Stimulated activated CD8-positive, alpha-beta memory T cell treated with anti-CD3 and anti-CD28 coated beads, Interleukin-4, amount 100 ng/mL, for 48 hours (primary cell): ENCODE measurements around the gene PRF1.
"Not testable (repeated sequence)": the region's sequence is repeated elsewhere in the genome, so short reads cannot be mapped to it uniquely, and the experiment has no call there.

Experiments used
- DNase-seq: peaks from one replicate; pipeline ENCODE4 v3.0.0-alpha.2; 2020

The PRF1 gene

GRCh38 chr10:70593513-70593890, 9.0 kb downstream of the PRF1 start:
- peak; percentile 23 for DNase-seq

- peak; percentile 23 for DNase-seq
Observed at GRCh38 chr10:70592746-70593512, 9.6 kb downstream of the PRF1 start.

DNA sequence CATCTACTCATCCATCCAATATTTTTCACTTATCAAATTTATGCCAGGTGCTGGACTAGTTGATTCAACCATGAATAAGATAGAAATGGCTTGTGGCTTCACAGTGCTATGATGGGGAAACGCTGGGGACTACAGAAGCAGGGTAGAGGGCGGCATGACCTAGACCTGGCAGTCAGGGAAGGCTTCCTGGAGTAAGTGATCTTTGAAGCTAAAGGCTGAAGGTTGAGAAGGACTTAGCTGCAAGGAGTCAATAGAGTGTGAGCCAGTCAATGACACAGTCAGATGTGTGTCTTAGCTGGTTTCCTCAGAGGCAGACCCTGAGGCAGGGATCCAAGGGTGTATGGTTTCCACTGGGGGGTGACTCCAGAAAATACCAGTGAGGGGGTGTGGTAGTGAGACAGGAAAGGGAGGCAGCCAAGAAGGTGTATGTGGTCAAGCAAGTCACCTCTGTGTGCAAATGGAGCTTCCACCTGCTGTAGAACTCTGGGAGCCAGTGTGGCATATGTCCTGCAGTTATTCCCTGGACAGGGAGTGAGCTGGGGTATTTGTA, 10.3 kb downstream of the PRF1 start:
- DNase-seq: peak; percentile 18

- peak; percentile 20 for DNase-seq
Observed at GRCh38 chr10:70590655-70591416, 11.7 kb downstream of the PRF1 start.

DNA sequence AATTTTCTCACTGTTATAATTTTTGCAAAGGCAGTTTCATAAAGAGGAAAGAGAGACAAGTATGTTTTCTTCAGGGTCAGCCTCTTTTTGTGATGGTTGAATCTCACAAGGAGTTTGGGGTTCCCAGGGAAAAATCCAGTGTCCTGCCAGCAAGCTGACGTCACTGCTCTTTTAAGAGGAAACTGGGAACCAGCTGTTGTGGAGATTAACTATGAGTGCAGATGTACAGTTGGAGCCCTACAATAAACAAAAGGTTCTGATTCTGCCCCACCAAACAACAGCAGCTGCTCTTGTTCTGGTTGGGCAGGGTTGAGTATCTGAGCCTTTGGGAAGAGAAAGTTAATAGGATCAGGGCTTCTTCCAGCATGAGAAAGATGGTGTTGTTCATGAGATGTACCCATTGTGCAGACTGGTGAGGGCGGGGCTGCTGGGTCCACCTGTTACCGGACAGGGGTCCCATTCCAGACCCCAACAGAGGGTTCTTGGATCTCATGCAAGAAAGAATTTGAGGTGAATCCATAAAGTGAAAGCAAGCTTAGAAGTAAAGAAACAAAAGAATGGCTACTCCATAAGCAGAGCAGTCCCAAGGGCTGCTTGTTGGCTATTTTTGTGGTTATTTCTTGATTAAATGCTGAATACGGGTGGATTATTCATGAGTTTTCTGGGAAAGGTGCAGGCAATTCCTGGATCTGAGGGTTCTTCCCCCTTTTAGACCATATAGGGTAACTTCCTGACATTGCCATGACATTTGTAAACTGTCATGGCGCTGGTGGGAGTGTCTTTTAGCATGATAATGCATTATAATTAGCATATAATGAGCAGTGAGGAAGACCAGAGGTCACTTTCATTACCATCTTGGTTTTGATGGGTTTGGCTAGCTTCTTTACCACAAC, 12.5 kb downstream of the PRF1 start:
- DNase-seq: peak; percentile 9

DNA sequence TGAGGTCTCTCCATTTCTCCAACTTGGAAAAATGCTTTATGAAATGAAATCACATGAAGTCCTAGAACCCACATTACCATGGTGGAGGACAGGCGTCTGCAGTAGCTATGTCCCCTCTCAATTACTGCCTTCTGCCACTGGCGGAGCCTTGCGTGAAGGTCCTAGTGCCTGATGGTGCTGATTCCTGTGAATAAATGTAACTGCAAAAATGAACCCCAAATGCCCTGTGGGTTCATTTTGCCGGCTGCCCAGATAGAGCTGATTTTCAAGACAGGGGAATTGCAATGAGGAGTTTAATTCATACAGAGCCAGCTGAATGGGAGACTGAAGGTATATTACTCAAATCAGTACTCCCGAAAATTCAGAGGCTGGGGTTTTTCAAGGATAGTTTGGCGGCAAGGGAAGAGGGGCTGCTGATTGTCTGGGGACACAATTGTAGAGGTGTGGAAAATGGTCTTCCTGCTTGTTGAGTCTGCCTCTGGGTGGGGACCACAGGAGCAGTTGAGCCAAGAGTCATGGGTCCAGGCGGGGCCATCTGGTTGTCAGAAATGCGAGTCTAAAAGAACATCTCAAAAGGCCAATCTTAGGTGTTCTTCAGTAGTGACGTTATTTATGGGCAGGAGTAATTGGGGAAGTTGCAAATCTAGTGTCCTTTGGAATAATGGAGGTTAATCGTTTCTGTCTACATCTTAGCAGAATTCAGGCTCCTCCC, 13.5 kb downstream of the PRF1 start:
- peak; percentile 19 for DNase-seq

GRCh38 chr10:70588255-70588654, 14.3 kb downstream of the PRF1 start:
- DNase-seq: no peak

DNA sequence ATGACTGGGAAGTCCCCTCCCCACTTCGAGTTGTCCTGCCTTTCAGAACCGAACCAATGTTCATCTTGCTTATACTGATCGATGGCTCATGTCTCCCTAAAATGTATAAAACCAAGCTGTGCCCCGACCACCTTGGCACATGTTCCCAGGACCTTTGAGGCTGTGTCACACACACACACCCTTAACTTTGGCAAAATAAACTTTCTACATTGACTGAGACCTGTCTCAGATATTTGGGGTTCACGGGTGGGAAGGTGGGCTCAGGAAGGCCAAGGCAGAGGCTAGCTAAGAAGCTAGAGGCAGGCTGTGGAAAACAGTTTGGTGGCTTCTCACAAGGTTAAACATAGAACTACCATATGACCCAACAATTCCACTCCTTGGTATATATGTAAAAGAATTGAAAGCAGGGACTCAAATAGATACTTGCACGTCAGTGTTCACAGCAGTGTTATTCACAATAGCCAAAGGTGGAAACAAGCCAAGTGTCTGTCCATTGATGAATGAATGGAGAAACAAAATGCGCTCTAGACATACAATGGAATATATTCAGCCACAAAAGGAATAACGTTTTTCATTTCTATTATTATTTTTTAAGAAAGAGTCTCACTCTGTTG, 15.4 kb downstream of the PRF1 start:
- DNase-seq: no peak

GRCh38 chr10:70586348-70586930, 16.1 kb downstream of the PRF1 start:
- no peak for DNase-seq

GRCh38 chr10:70585578-70586169, 16.9 kb downstream of the PRF1 start:
- DNase-seq: no peak

GRCh38 chr10:70584909-70585544, 17.5 kb downstream of the PRF1 start:
- no peak for DNase-seq

DNA sequence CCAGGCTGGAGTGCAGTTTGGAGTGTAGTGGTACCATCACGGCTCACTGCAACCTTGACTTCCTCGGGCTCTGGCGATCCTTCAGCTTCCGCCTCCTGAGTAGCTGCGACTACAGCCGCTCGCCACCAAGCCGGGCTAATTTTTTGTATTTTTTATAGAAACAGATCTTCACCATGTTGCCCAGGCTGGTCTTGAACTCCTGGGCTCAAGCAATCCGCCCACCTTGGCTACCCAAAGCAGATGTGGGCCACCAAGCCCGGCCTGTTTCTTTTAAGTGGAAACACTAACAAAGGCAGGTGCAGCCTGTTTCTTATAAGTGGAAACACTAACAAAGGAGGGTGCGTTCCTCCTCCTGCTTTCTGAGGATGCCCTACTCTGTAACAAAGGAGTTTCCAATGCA, 18.2 kb downstream of the PRF1 start:
- no peak for DNase-seq

DNA sequence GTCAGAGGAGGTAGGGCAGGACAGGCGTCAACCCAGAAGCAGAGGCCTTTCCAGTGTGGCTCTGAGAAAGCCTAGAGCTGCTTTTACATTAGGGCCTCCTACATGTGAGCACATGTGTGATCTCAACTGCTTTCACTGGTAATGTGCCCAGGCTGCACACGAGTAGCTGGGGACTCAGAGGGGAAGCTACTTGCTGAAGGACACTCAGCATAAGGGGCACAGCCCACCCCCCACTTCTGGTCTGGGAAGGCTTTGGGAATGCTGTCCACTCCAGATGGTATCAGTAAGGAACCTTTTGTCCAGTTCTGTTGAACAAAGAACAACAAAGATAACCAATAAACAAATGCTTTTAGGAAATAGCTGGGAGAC, 18.9 kb downstream of the PRF1 start:
- DNase-seq: no peak

DNA sequence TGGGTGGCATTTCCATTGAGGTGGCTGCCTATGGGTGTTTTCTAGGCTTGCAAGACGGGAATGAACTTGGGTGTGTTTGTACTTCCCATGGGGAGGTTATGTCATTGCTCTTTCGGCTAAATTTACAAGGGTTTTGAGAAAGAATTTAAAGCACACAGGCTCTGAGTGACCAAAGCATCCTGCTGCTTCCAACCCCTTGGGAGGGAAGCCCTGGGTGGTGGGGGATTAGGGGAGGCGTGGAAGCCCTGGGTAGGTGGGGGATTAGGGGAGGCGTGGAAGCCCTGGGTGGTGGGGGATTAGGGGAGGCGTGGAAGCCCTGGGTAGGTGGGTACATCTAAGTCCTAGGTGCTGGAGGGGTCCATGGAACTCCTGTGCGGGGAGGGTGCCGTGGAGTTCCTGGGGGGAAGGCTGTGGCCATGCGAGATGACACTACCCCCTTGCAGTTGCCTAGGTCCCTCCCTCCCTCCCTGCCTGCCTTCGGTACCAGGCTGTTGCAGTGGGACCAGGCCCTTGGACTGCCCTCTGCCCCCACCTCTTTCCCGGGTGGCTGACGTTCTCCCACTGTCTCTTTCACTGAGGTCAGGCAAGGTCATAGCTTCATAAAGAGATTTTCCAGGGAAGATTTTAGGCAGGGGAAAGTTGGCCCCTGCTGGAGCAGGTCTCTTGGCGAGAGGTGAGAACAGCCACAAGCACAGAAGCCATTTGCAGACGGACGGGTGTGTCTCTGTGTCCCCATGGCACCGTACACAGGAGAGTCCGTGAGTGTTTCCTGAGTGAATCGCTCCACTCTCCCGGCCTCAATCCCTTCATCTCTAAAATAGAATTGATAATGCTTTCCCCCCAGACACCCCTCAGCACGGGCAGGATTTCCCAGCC, 19.5 kb downstream of the PRF1 start:
- no peak for DNase-seq

GRCh38 chr10:70581176-70581575, 21.4 kb downstream of the PRF1 start:
- DNase-seq: not testable (repeated sequence)

DNA sequence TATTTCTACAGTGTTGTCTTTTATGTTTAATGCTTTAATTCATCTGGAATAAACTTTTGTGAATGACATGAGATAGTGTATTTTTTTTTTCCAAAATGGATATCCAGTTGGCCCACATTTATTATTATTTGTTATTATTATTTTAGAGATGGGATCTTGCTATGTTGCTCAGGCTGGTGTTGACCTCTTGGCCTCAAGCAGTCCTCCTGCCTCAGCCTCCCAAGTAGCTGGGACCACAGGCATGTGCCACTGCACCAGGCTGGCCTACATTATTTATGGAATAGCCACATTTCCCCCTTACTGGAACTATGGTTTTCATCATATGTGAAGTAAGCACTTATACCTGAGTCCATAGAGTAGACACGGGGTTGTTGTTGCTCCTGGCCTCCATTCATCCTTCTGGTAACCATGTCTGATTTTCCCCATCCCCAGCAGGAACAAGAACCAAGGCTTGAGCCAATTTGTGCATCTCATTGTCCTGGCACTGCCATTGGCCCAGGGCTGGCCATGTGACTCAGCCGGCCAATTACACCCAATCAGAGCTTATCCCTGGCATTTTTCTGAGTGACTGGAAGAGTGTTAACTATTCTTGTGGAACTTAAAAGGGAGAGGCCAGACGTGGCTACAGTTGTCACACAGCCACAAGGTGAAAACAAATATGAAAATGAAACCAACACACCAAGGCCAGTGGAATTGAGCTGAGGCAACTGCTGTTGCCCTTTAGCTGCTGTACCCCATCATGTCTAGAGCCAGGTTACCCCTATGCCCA, 23.1 kb downstream of the PRF1 start:
- no peak for DNase-seq

DNA sequence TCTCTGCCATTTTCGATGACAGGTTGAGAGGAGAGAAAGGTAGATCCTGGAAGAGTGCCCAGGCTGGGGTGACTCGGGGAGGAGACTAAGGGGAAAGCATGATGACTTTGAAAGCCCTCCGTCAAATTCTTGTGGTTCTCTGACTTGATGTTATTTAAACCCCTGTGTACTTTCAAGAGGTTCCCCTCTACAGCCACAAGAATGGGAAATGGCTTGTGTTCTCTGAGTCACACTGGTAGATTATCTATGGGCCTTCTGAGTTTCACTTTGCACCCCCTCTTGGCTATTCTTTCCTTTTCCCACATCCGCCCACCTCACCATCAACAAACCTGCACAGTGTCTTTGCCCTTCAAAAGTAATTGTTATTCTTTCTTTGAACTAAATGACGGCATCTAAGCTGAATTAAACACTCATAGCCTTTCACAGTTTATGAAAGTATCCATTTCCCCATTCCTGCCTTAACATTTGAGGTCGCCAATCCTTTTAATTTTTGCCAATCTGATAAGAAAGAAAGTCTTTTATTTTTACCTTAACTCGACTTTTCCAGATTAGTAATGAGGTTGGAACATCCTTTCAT, 24.1 kb downstream of the PRF1 start:
- peak; percentile 83 for DNase-seq

DNA sequence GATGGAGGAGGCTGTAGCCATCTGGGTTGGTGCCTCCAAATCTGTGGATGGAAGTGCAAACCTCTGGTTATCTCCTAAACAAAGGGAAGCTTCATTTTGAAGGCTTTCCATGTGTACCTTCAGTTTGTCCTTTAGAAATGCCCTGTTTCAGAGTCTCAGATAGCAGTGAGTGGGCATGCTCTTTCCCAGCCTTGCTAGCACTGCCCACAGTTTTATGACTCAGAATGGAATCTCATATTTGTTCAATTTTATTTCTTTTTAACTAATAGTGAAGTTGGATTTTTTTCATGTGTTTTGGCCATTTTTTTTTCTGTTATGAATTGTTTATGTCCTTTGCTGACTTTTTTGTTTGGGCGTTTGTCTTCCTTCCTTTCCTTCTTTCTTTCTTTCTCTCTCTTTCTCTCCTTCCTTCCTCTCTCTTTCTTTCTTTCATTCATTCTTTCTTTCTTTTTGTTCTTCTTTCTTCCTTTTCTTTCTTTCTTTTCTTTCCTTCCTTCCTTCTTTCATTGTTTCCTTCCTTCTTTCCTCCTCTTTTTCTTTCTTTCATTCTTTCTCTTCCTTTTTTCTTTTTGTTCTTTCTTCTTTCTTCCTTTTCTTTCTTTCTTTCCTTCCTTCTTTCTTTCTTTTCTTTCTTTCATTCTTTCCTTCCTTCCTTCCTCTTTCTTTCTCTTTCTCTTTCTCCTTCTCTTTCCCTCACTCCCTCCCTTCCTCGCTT, 25.6 kb downstream of the PRF1 start:
- DNase-seq: no peak
